GOT3 (cell line): Measurements from ENCODE around the gene CDK5R1.
A peak's percentile ranks its signal among the peaks of the same experiment; 100 is the strongest.

ENCODE experiments used
- DNase-seq: peaks from one replicate; lab custom pipeline; 2025; ENCODE audit warnings: mixed read lengths; lab: John Stamatoyannopoulos, UW

CDK5R1 gene

GRCh38 chr17:32471652-32472051, 15.1 kb upstream of the CDK5R1 start:
- DNase-seq = no peak

GRCh38 chr17:32475258-32475657, 11.5 kb upstream of the CDK5R1 start:
- no peak for DNase-seq

- no peak for DNase-seq
Observed at GRCh38 chr17:32477220-32477619, 9.6 kb upstream of the CDK5R1 start.

- DNase-seq = no peak
Observed at GRCh38 chr17:32479074-32479617, 7.6 kb upstream of the CDK5R1 start.

- DNase-seq = no peak
Observed at GRCh38 chr17:32481193-32481592, 5.6 kb upstream of the CDK5R1 start.

- no peak for DNase-seq
Observed at GRCh38 chr17:32482568-32483320, 4.0 kb upstream of the CDK5R1 start.

GRCh38 chr17:32483451-32484019, 3.3 kb upstream of the CDK5R1 start:
- no peak for DNase-seq

- no peak for DNase-seq
Observed at GRCh38 chr17:32484041-32484461, 2.7 kb upstream of the CDK5R1 start.

GRCh38 chr17:32484628-32485027, 2.2 kb upstream of the CDK5R1 start:
- DNase-seq = no peak

GRCh38 chr17:32485261-32486110, 1.3 kb upstream of the CDK5R1 start:
- DNase-seq = no peak

GRCh38 chr17:32486111-32486700, 587 bp upstream of the CDK5R1 start:
- peak; percentile 51 for DNase-seq

- no peak for DNase-seq
Observed at GRCh38 chr17:32487473-32488176, 832 bp downstream of the CDK5R1 start.

- no peak for DNase-seq
Observed at GRCh38 chr17:32488177-32488542, 1.4 kb downstream of the CDK5R1 start.

- DNase-seq = no peak
Observed at GRCh38 chr17:32488604-32489180, 1.9 kb downstream of the CDK5R1 start.

GRCh38 chr17:32489320-32490100, 2.7 kb downstream of the CDK5R1 start:
- DNase-seq = no peak

- no peak for DNase-seq
Observed at GRCh38 chr17:32490101-32490482, 3.3 kb downstream of the CDK5R1 start.

- no peak for DNase-seq
Observed at GRCh38 chr17:32491371-32492263, 4.8 kb downstream of the CDK5R1 start.

- no peak for DNase-seq
Observed at GRCh38 chr17:32492264-32492589, 5.4 kb downstream of the CDK5R1 start.

GRCh38 chr17:32492648-32493289, 6.0 kb downstream of the CDK5R1 start:
- no peak for DNase-seq
